Measurements from ENCODE around the gene ATAD3C. TPM values are rescaled to one million over a fixed set of nuclear protein-coding genes. Genes with fewer than 3 reads are reported as not detected.
"Not testable (repeated sequence)": the region's sequence is repeated elsewhere in the genome, so short reads cannot be mapped to it uniquely, and the experiment has no call there.

Gene ATAD3C
- polyA plus RNA-seq, 2 of the 4 experiments (the other 2 are of a cell fraction): not detected

GRCh38 chr1:1400576-1401456 is 48.7 kb upstream of the ATAD3C start:
- ChIA-PET CTCF (interaction anchor here (1.1 to 2.3 kb wide), 7 partner anchors 9 to 53 kb away, joined by 3 to 13 read pairs (median 6); no protein-coding TSS in a partner anchor), POLR2A (interaction anchor here (1.0 kb wide), 1 partner anchor 31 kb away, joined by 3 read pairs; no protein-coding TSS in a partner anchor)
- no peak for FAIRE-seq
- H3K4me3 ChIP-seq: peak overlapping the region; percentile 96
- DNase-seq (ENCODE audit: low read depth in 1 of 2, low spot score in 1 of 2): no peak
- ATAC-seq: no peak
- WGBS (ENCODE audit: missing lambda C conversion rate): 83% methylated on average over 13 of the region's 22 CpGs
- TF ChIP-seq HDAC2 (IDR thresholded peaks at IDR 0.05): no peak
- TF ChIP-seq POLR2A (IDR thresholded peaks at IDR 0.05; ENCODE audit: low read length): 0 out of 2 replicates have a peak, but pooled peaks have one; percentile 7
- no peak for TF ChIP-seq NFE2L2 (conservative IDR thresholded peaks at IDR 0.05; ENCODE audit: low read length)
- H3K27ac ChIP-seq: peak overlapping the region; percentile 87 to 99
- no peaks in the 10 kb centered on the region for H3K9me3 ChIP-seq
- H3K4me1 ChIP-seq: peaks cover 34% of the 10 kb centered on the region
- H3K4me2 ChIP-seq: peak overlapping the region; percentile 79

- no peaks in the 10 kb centered on the region for H3K9me3 ChIP-seq
- 77% methylated on average over 4 of the region's 7 CpGs for WGBS (ENCODE audit: missing lambda C conversion rate)
- DNase-seq (ENCODE audit: low read depth in 1 of 2, low spot score in 1 of 2): no peak
- POLR2A ChIA-PET: interaction anchor here (1.0 to 1.1 kb wide), 2 partner anchors 23 to 26 kb away, joined by 3 to 6 read pairs; partner anchors contain the start of gene AURKAIP1
- no peak overlapping the region for H3K4me3 ChIP-seq
- peaks cover 37% of the 10 kb centered on the region for H3K4me1 ChIP-seq
- ATAC-seq: no peak
- CTCF ChIA-PET: interaction anchor here (0.6 to 2.3 kb wide), 11 partner anchors 9 to 108 kb away, joined by 3 to 13 read pairs (median 4); partner anchors contain the start of gene AURKAIP1
- H3K4me2 ChIP-seq: peak overlapping the region; percentile 79; the same call in 2 of the 3 replicates
- peak overlapping the region in 1 of 2 experiments; percentile 15; a peak in 1 of 6 replicates for H3K27ac ChIP-seq
- no peak for FAIRE-seq
- TF ChIP-seq CHD2 (IDR thresholded peaks at IDR 0.05; ENCODE audit: low read length, partially characterized antibody): no peak
- no peak for TF ChIP-seq TFCP2L1 (CRISPR knock-in tag; IDR thresholded peaks at IDR 0.05)
- TF ChIP-seq RFX5 (IDR thresholded peaks at IDR 0.05): no peak
- no peak for TF ChIP-seq HOXA7 (CRISPR knock-in tag; IDR thresholded peaks at IDR 0.05)
- TF ChIP-seq JUNB (IDR thresholded peaks at IDR 0.05): no peak
- TF ChIP-seq REST (IDR thresholded peaks at IDR 0.05): no peak
- TF ChIP-seq EHMT2 (IDR thresholded peaks at IDR 0.05; ENCODE audit: low read depth): no peak
- no peak for TF ChIP-seq ESRRA (IDR thresholded peaks at IDR 0.05; ENCODE audit: borderline replicate concordance, low read length)
- no peak for TF ChIP-seq RARB (CRISPR knock-in tag; IDR thresholded peaks at IDR 0.05)
- TF ChIP-seq FOSB (CRISPR knock-in tag; IDR thresholded peaks at IDR 0.05): no peak
- no peak for TF ChIP-seq RNF2 (IDR thresholded peaks at IDR 0.05; ENCODE audit: borderline replicate concordance, low read depth)
Measured at GRCh38 chr1:1401457-1402010, 48.0 kb upstream of the ATAD3C start.

DNA sequence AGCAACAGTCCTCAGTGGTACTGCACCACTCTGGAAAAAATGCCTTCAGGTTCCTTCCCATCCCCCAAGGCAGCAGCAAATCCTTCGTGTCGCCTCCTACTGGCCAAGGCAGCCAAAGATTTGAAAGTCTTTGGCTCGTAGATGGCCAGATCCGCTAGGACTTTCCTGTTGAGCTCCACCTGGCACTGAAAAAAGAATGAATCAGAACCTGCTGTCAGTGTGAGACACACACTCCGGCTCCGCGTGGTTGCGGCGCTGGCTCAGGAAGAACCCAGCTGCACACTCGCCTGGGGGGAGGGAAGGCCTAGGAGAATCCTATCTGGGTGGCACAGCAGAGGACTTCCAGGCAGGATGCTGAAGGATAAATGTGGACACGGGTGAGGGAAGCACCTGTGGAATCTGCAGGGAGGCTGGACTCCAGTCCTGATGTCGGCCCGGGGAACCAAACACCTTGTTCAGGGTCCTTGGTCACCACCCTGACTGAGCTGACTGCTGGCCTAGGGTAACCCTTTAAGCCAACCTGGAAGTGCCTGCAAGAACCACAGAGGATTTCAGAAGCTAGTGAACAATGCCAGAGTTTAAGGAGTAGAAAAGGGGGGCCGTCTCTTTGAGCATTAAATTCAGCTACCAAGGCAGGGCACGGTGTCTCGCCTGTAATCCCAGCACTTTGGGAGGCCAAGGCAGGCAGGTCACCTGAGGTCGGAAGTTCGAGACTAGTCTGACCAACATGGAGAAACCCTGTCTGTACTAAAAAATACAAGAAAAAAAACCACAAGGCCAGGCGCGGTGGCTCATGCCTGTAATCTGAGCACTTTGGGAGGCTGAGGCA is 47.2 kb upstream of the ATAD3C start:
- peak; percentile 51 to 71 for DNase-seq (ENCODE audit: low read depth in 1 of 2, low spot score in 1 of 2)
- H3K27ac ChIP-seq: no peak overlapping the region
- peaks cover 37% of the 10 kb centered on the region for H3K4me1 ChIP-seq
- TF ChIP-seq KDM5A (IDR thresholded peaks at IDR 0.05) (no peak), FOSB (CRISPR knock-in tag; IDR thresholded peaks at IDR 0.05) (no peak), CTCF (IDR thresholded peaks at IDR 0.05) (peak; percentile 57), CBX2 (IDR thresholded peaks at IDR 0.05; ENCODE audit: borderline replicate concordance, low read depth) (no peak)
- TF ChIP-seq, protein P1, sequence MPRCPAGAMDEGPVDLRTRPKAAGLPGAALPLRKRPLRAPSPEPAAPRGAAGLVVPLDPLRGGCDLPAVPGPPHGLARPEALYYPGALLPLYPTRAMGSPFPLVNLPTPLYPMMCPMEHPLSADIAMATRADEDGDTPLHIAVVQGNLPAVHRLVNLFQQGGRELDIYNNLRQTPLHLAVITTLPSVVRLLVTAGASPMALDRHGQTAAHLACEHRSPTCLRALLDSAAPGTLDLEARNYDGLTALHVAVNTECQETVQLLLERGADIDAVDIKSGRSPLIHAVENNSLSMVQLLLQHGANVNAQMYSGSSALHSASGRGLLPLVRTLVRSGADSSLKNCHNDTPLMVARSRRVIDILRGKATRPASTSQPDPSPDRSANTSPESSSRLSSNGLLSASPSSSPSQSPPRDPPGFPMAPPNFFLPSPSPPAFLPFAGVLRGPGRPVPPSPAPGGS (IDR thresholded peaks at IDR 0.05): 0 out of 3 replicates have a peak, but pooled peaks have one; percentile 14
- no peak overlapping the region; the same call in 2 of the 3 replicates for H3K4me2 ChIP-seq
- peak; percentile 5 to 14; a peak in 3 of 6 replicates for ATAC-seq
- FAIRE-seq: no peak
- no peaks in the 10 kb centered on the region for H3K9me3 ChIP-seq
- no peak overlapping the region for H3K4me3 ChIP-seq
- POLR2A ChIA-PET: interaction anchor here (0.9 to 1.1 kb wide), 3 partner anchors 24 to 989 kb away, joined by 3 to 6 read pairs (median 3); partner anchors contain the start of genes AURKAIP1, MORN1 and RER1
- 68% methylated on average over 20 of the region's 20 CpGs for WGBS (ENCODE audit: missing lambda C conversion rate)
- CTCF ChIA-PET: interaction anchor here (0.6 to 2.3 kb wide), 12 partner anchors 10 to 108 kb away, joined by 3 to 13 read pairs (median 4); partner anchors contain the start of gene AURKAIP1

GRCh38 chr1:1402901-1403392 is 46.5 kb upstream of the ATAD3C start:
- WGBS (ENCODE audit: missing lambda C conversion rate): 95% methylated on average over 9 of the region's 9 CpGs
- not testable (repeated sequence) for H3K4me3 ChIP-seq; ATAC-seq; H3K27ac ChIP-seq; FAIRE-seq; DNase-seq (ENCODE audit: low read depth in 1 of 2, low spot score in 1 of 2); H3K4me2 ChIP-seq; H3K9me3 ChIP-seq
- H3K4me1 ChIP-seq: peaks cover 31% of the 10 kb centered on the region
- ChIA-PET CTCF (interaction anchor here (0.9 to 2.3 kb wide), 5 partner anchors 11 to 102 kb away, joined by 3 to 13 read pairs (median 5); no protein-coding TSS in a partner anchor), POLR2A (interaction anchor here (0.9 kb wide), 1 partner anchor 988 kb away, joined by 3 read pairs; the partner anchor contains the start of genes MORN1 and RER1)

Measured in A549 (cell line).